ENCODE results near the gene PRTG.

DNA sequence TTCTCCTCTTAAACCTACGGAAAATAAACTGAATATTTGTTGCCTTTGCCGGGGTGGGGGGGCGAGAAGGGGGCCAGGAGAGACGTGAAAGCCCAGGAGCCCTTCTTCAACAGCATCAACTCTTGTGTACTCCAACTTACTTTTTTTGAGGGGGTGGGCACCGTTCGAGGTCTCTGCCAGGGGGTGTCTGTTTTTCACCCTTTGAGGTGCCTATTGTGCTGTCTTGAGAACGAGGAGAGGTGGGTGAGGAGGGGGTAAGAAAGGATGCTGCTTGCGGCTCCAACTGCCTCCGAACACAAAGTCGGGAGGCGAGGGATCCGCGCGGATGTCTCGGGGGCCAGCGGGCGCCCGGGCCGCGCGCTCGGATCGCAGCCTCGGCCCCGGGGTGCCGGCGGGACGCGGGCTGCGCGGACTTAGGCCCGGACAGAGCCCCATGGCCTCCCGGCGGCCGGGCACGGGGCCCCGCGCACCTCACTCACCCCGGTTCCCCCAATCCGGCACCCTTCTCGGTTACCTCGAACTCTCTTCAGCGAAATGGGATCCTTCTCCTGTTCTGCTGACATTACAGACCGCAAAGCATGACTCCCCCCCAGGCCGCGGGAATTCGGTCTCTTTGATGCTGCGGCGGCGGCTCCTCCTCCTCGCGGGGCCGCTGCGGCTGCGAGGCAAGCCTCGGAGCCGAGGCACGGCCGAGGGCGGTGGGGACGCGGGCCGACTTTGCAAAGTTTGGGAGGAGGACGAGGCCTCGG is 155.5 kb downstream of the PRTG start:
- TF ChIP-seq SIN3A (IDR thresholded peaks at IDR 0.05; ENCODE audit: borderline replicate concordance, insufficient read depth, low read length) (no peak; the same call in 1 of the 2 replicates), TAF1 (IDR thresholded peaks at IDR 0.05; ENCODE audit: borderline replicate concordance, insufficient read depth, low read length) (no peak)
- TF ChIP-seq, protein P1, sequence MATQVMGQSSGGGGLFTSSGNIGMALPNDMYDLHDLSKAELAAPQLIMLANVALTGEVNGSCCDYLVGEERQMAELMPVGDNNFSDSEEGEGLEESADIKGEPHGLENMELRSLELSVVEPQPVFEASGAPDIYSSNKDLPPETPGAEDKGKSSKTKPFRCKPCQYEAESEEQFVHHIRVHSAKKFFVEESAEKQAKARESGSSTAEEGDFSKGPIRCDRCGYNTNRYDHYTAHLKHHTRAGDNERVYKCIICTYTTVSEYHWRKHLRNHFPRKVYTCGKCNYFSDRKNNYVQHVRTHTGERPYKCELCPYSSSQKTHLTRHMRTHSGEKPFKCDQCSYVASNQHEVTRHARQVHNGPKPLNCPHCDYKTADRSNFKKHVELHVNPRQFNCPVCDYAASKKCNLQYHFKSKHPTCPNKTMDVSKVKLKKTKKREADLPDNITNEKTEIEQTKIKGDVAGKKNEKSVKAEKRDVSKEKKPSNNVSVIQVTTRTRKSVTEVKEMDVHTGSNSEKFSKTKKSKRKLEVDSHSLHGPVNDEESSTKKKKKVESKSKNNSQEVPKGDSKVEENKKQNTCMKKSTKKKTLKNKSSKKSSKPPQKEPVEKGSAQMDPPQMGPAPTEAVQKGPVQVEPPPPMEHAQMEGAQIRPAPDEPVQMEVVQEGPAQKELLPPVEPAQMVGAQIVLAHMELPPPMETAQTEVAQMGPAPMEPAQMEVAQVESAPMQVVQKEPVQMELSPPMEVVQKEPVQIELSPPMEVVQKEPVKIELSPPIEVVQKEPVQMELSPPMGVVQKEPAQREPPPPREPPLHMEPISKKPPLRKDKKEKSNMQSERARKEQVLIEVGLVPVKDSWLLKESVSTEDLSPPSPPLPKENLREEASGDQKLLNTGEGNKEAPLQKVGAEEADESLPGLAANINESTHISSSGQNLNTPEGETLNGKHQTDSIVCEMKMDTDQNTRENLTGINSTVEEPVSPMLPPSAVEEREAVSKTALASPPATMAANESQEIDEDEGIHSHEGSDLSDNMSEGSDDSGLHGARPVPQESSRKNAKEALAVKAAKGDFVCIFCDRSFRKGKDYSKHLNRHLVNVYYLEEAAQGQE (IDR thresholded peaks at IDR 0.05; ENCODE audit: insufficient read depth in 1 of 2, low read depth in 2 of 2, low read length in 2 of 2) = no peak
